Adrenal gland (tissue), 5 donors: ENCODE measurements around the gene GLDC.

Experiments used
- POLR2A ChIP-seq, 2 donors: fragments of 450-650 bp; IDR thresholded peaks; one replicate each; pipeline ENCODE4 v1.6.1; 2017; ENCODE audit warnings: antibody characterized with exemption in 2 of 2, mild to moderate bottlenecking in 2 of 2, moderate library complexity in 1 of 2
- TF ChIP-seq, protein P1 (sequence below), 6 experiments: fragments of 450-650 bp in 4 of 6; fragments of 200-600 bp in 2 of 6; sonication (generic) in 1 of 6; IDR thresholded peaks; 1 replicate in 5 of 6; 2 replicates in 1 of 6; pipeline versions ENCODE4 v1.5.1 to v1.8.0; 2016 to 2021; ENCODE audit warnings: antibody characterized with exemption in 6 of 6, mild to moderate bottlenecking in 2 of 6, moderate library complexity in 1 of 6
- donor health status: DM: no; HTN: no; CAD: no.

GRCh38 chr9:6592791-6593190, 52.7 kb downstream of the GLDC start:
- TF ChIP-seq, protein P1, sequence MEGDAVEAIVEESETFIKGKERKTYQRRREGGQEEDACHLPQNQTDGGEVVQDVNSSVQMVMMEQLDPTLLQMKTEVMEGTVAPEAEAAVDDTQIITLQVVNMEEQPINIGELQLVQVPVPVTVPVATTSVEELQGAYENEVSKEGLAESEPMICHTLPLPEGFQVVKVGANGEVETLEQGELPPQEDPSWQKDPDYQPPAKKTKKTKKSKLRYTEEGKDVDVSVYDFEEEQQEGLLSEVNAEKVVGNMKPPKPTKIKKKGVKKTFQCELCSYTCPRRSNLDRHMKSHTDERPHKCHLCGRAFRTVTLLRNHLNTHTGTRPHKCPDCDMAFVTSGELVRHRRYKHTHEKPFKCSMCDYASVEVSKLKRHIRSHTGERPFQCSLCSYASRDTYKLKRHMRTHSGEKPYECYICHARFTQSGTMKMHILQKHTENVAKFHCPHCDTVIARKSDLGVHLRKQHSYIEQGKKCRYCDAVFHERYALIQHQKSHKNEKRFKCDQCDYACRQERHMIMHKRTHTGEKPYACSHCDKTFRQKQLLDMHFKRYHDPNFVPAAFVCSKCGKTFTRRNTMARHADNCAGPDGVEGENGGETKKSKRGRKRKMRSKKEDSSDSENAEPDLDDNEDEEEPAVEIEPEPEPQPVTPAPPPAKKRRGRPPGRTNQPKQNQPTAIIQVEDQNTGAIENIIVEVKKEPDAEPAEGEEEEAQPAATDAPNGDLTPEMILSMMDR (IDR thresholded peaks at IDR 0.05), result no peak
- TF ChIP-seq POLR2A (IDR thresholded peaks at IDR 0.05), result no peak
